Pancreas (tissue), 10 donors: ENCODE measurements around the gene ARHGAP10. TPM values are rescaled to one million over a fixed set of nuclear protein-coding genes. Genes with fewer than 3 reads are reported as not detected.

Experiments
- ATAC-seq, 4 donors: fragments of 200-7000 bp; cut with Tn5 transposase; one replicate each; pipeline versions ENCODE4 v1.8.0 to v1.9.1; 2020; ENCODE audit warnings: mild to moderate bottlenecking in 4 of 4, moderate library complexity in 4 of 4
- DNase-seq, 6 donors: peaks; one replicate each; pipeline ENCODE4 v3.0.0-alpha.2; 2020
- FAIRE-seq: peaks from 2 replicates; lab custom pipeline; 2012; peaks lifted over from hg19 to GRCh38; lab: Jason Lieb, UNC
- H3K27ac ChIP-seq, 4 donors: fragments of 200-600 bp; sonication (generic); 1 replicate in 3 of 4; 2 replicates in 1 of 4; pipeline versions ENCODE4 v1.5.0 to v1.8.0; 2020
- H3K27me3 ChIP-seq, 4 donors: fragments of 200-600 bp; one replicate each; pipeline ENCODE4 v1.8.0; 2021
- H3K36me3 ChIP-seq, 3 donors: fragments of 200-600 bp; sonication (generic) in 1 of 3; one replicate each; pipeline versions ENCODE4 v1.5.0 to v1.8.0; 2020 to 2021
- H3K4me1 ChIP-seq, 3 donors: fragments of 200-600 bp; one replicate each; pipeline ENCODE4 v1.8.0; 2021
- H3K4me3 ChIP-seq, 4 donors: fragments of 200-600 bp; sonication (generic) in 2 of 4; one replicate each; pipeline versions ENCODE4 v1.5.0 to v1.8.0; 2020 to 2021
- H3K9me3 ChIP-seq, 4 donors: fragments of 200-600 bp; one replicate each; pipeline ENCODE4 v1.8.0; 2021
- WGBS, 2 donors: extraction: QIAGEN DNeasy Blood & Tissue Kit; methylation state at CpG; one replicate each; pipeline ENCODE4 v1.1.7; 2013; 5-methylcytosine and 5-hydroxymethylcytosine counted together
- intact Hi-C, 3 donors: fragments of 100-400 bp; cut with DNase I; formaldehyde crosslinking; loops; one replicate each; pipeline versions ENCODE4 v1.11.1 to v1.14.2; 2022
- polyA plus RNA-seq, 2 donors: library from polyadenylated mRNA; stranded (reverse); fragments of 200-250 nt; gene quantifications; one replicate each; pipeline ENCODE4 v1.2.3, GENCODE V29; 2013
- total RNA-seq, 6 donors: library from RNA; stranded (reverse); fragmentation: NEBNext Ultra II Directional in 4 of 6; extraction: Animal tissue kit (Norgen Biotek cat#: 25700) in 4 of 6; gene quantifications; one replicate each; pipeline versions ENCODE4 v1.2.1 to v1.2.4, GENCODE V29; 2021 to 2023
- TF ChIP-seq, protein P1 (sequence below), 4 donors: fragments of 200-600 bp; sonication (generic) in 3 of 4; IDR thresholded peaks; one replicate each; pipeline versions ENCODE4 v1.5.0 to v1.8.0; 2021; ENCODE audit warnings: antibody characterized with exemption in 4 of 4
- donor health status: healthy with polysubstance abuse.
- donor health status: DM: no; HTN: no; CAD: no; lungs with moderate emphysema.
- donor health status: DM: no; HTN: no; CAD: no.
- donor health status: control.
- donor health status: control.
- donor health status: Bipolar disorder and iron deficiency.
- donor health status: DM: yes; HTN: yes; CAD: no.
- donor health status: DM: no; HTN: no; CAD: no.
- donor health status: DM: no; HTN: no; CAD: no.
- donor health status: DM: yes; HTN: yes; CAD: no.

The ARHGAP10 gene
- total and polyA plus RNA-seq, 8 donors = 6.3 to 14.8 (median 8.7) TPM

DNA sequence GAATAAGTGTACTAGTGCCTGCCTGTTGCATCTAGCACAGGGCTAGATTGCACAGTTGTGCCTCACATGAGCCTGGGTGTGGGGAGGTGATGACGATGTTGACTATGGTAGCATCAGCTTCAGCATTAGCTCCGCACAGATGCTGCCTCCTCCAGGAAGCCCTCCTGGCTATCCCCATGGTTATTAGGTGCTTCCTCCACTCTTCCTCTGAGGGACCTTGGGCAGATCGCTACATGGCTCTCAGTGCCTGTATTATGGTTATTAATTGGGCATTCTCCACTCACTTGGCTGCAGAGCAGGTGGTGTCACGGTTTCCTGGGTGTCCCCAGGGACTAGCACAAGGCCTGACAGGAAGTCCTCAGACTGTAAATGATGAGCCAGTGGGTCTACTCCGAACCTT is 325.6 kb downstream of the ARHGAP10 start:
- peaks cover 0 to 22% (median 9%) of the 10 kb centered on the region in 3 donors for H3K4me1 ChIP-seq
- WGBS, 2 donors = 87 to 93% methylated on average over 5 of the region's 5 CpGs
- no peak for FAIRE-seq

DNA sequence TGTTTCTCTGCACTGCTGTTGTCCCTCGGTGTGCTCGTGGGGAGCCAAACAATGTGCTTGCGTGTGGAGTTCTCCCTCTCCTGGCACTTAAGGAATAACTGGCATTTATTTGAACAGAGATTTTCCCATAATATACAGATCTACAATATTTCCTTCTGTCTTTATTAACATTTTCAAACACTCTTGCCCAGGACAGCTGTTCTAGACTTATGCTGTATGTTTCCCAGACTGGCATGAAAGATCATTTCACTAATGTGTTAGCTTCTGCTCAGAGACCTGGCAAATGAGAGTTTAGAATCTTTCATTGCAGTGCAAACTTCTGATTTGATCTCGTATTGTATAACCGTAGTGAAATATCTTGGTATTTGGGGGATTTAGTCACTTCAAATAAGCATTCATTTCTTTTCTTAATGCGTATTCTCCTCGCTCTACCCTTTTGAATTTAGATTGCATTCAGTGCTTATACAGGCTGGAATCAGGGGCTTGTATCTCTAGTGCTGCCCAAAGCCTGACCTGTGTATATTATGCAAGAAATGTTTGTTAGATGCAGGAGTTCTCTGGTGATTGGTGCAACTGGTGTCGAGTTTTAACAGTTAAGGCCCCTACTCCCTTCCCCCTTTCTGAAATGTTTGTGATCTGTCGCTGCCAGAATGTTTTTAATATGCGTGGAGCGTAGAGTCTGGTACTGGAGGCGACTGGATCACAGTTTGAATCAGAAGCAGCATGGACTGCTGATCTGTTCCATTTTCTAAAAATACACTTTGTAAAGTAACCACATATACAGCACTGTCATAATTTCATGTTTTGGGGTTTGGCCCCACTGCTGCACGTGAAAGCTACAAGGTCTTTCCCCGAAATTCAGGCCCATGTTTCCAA is 326.3 kb downstream of the ARHGAP10 start:
- H3K4me3 ChIP-seq = no peak overlapping the region
- H3K4me1 ChIP-seq = peaks cover 0 to 22% (median 9%) of the 10 kb centered on the region in 3 donors
- H3K27ac ChIP-seq = no peak overlapping the region
- no peaks in the 10 kb centered on the region for H3K9me3 ChIP-seq
- TF ChIP-seq, protein P1, sequence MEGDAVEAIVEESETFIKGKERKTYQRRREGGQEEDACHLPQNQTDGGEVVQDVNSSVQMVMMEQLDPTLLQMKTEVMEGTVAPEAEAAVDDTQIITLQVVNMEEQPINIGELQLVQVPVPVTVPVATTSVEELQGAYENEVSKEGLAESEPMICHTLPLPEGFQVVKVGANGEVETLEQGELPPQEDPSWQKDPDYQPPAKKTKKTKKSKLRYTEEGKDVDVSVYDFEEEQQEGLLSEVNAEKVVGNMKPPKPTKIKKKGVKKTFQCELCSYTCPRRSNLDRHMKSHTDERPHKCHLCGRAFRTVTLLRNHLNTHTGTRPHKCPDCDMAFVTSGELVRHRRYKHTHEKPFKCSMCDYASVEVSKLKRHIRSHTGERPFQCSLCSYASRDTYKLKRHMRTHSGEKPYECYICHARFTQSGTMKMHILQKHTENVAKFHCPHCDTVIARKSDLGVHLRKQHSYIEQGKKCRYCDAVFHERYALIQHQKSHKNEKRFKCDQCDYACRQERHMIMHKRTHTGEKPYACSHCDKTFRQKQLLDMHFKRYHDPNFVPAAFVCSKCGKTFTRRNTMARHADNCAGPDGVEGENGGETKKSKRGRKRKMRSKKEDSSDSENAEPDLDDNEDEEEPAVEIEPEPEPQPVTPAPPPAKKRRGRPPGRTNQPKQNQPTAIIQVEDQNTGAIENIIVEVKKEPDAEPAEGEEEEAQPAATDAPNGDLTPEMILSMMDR (IDR thresholded peaks at IDR 0.05) = no peak
- no peaks in the 10 kb centered on the region for H3K27me3 ChIP-seq
- H3K36me3 ChIP-seq = no peaks in the 10 kb centered on the region
- DNase-seq = no peak
- WGBS, 2 donors = 93 to 94% methylated on average over 14 of the region's 14 CpGs
- no peak for FAIRE-seq
- no peak for ATAC-seq
- intact Hi-C loops = no loop called here

More for the DNA sequence above, 325.6 kb downstream of the ARHGAP10 start:
- H3K27me3 ChIP-seq = no peaks in the 10 kb centered on the region
- H3K27ac ChIP-seq = no peak overlapping the region
- DNase-seq = no peak
- intact Hi-C loops = no loop called here
- no peaks in the 10 kb centered on the region for H3K36me3 ChIP-seq
- no peaks in the 10 kb centered on the region for H3K9me3 ChIP-seq
- ATAC-seq = no peak
- H3K4me3 ChIP-seq = no peak overlapping the region
- TF ChIP-seq, protein P1 (IDR thresholded peaks at IDR 0.05) = no peak

DNA sequence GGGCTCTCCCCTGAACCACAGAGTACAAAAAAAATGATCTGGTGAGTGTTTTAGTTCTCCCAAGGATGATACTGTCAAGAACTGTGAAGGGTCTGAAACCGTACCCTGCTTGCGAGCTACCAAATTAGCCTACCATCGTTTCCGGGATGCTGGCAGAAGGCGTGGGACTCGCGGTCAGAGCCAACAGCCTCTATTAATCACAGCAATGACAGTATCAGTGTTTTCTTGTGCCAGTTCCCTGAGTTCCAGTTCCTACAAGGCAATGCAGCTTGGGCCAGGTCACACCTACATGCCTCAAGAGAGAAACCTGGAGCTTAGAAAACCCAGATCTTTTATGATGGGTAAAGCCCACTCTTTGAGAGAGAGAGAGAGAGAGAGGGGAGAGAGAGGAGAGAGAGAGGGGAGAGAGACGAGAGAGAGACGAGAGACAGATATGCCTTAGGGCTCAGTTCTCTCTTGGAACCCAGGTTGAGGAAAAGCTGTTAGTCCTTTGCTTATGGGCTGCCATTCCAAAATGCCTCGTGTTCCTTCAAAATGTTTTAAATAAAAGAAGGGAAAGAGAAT is 327.8 kb downstream of the ARHGAP10 start:
- peak overlapping the region in 2 of 4 donors; percentile 34 to 64 for H3K27ac ChIP-seq
- no peak for FAIRE-seq

DNA sequence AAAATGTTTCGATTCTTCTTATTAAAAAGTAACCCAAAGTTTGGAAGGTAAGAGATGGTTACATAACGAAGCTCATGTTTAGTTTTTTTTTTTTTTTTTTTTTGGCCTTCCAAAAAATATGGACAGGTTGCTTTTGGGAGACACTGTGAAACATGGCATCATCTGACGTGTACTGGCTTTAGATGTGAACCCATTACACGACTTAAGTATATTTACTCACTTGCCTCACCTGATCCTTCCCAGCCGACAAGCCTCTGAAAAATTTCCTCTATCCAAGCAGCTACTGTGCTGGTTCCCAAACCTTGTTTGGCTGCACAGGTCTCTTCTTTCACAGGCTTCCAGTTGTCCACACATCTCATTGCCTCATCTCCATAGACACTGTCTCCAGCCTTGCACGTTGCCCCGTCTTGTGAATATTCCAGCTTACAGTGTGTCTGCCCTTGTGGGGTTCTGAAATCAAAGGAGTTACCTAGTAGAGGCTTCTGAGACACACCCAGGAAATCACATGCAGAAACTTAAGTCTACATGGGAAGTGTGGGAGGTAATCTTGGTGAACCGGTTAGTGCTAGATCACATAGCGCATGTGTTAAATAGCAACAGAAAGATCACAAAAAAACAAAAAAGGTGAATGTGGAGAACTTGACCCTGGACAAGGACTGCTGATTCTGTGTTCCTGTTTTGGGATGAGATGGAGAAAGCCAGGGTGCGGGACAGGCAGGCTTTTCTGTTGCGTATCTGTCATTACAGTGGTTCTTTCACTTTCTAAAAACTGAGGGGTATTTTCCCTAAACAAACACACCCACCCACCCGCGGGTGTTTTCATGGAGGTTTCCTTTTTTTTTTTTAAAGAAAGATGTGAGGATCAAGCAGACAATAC is 328.6 kb downstream of the ARHGAP10 start:
- H3K9me3 ChIP-seq = no peaks in the 10 kb centered on the region
- DNase-seq (no peak), FAIRE-seq (no peak), ATAC-seq (peak; percentile 16 to 61 (median 50))
- H3K27ac ChIP-seq = peak overlapping the region in 2 of 4 donors; percentile 34 to 64
- H3K4me1 ChIP-seq = peaks cover 0 to 10% (median 7%) of the 10 kb centered on the region in 3 donors
- H3K4me3 ChIP-seq = no peak overlapping the region
- WGBS, 2 donors = 48 to 50% methylated on average over 13 of the region's 13 CpGs
- TF ChIP-seq, protein P1 (IDR thresholded peaks at IDR 0.05) = no peak
- intact Hi-C loops = no loop called here
- no peaks in the 10 kb centered on the region for H3K27me3 ChIP-seq
- no peaks in the 10 kb centered on the region for H3K36me3 ChIP-seq

More for the DNA sequence above, 327.8 kb downstream of the ARHGAP10 start:
- DNase-seq = peak in 4 of 6 donors; percentile 55 to 74 (median 60)
- intact Hi-C loops = no loop called here
- Histone ChIP-seq H3K9me3 (no peaks in the 10 kb centered on the region), H3K27me3 (no peaks in the 10 kb centered on the region), H3K4me3 (no peak overlapping the region), H3K4me1 (peaks cover 0 to 10% (median 7%) of the 10 kb centered on the region in 3 donors), H3K36me3 (no peaks in the 10 kb centered on the region)
- TF ChIP-seq, protein P1 (IDR thresholded peaks at IDR 0.05) = no peak
- ATAC-seq = peak; percentile 87 to 94 (median 92)
- WGBS, 2 donors = 8 to 19% methylated on average over 10 of the region's 10 CpGs
